HUES6 (cell line): ENCODE measurements around the gene GAK.
A peak's percentile ranks its signal among the peaks of the same experiment; 100 is the strongest.

ENCODE experiments used
- H3K27ac ChIP-seq: 2 replicates; pipeline ENCODE4 v1.7.0; 2013; ENCODE audit warnings: low read depth, mild to moderate bottlenecking, low read length, inconsistent platforms
- H3K27me3 ChIP-seq: 2 replicates; pipeline ENCODE4 v1.6.1; 2013; ENCODE audit warnings: low read length; ENCODE audit not compliant: control insufficient read depth, insufficient read depth
- H3K36me3 ChIP-seq: 2 replicates; pipeline ENCODE4 v1.6.1; 2013; ENCODE audit warnings: low read length; ENCODE audit not compliant: control insufficient read depth, insufficient read depth
- H3K4me1 ChIP-seq: 2 replicates; pipeline ENCODE4 v1.6.1; 2013; ENCODE audit warnings: low read length; ENCODE audit not compliant: control insufficient read depth, insufficient read depth
- H3K4me3 ChIP-seq: 2 replicates; pipeline ENCODE4 v1.5.1; 2013; ENCODE audit warnings: low read depth, low read length
- H3K9ac ChIP-seq: one replicate; pipeline ENCODE4 v1.6.1; 2013; ENCODE audit warnings: mild to moderate bottlenecking, low read length
- H3K9me3 ChIP-seq: 2 replicates; pipeline ENCODE4 v1.6.1; 2013; ENCODE audit warnings: low read depth, low read length; ENCODE audit not compliant: control insufficient read depth, insufficient read depth

Gene GAK

GRCh38 chr4:824461-825062 is 107.6 kb downstream of the GAK start:
- H3K27ac ChIP-seq, result no peak overlapping the region
- H3K9ac ChIP-seq, result no peak overlapping the region
- no peaks in the 10 kb centered on the region for H3K36me3 ChIP-seq
- no peaks in the 10 kb centered on the region for H3K9me3 ChIP-seq
- peak overlapping the region; percentile 18; the same call in 1 of the 2 replicates for H3K4me3 ChIP-seq
- H3K4me1 ChIP-seq, result peaks cover 7% of the 10 kb centered on the region
- peaks cover 91% of the 10 kb centered on the region for H3K27me3 ChIP-seq

GRCh38 chr4:823761-824460 is 108.2 kb downstream of the GAK start:
- Histone ChIP-seq H3K4me1 (peaks cover 7% of the 10 kb centered on the region), H3K36me3 (no peaks in the 10 kb centered on the region), H3K9ac (no peak overlapping the region), H3K27ac (no peak overlapping the region), H3K27me3 (peaks cover 91% of the 10 kb centered on the region), H3K4me3 (no peak overlapping the region), H3K9me3 (no peaks in the 10 kb centered on the region)

- peaks cover 7% of the 10 kb centered on the region for H3K4me1 ChIP-seq
Observed at GRCh38 chr4:823176-823760, 108.8 kb downstream of the GAK start.

GRCh38 chr4:822361-823175 is 109.5 kb downstream of the GAK start:
- Histone ChIP-seq H3K9ac (no peak overlapping the region), H3K9me3 (no peaks in the 10 kb centered on the region), H3K4me3 (no peak overlapping the region), H3K27ac (no peak overlapping the region), H3K36me3 (no peaks in the 10 kb centered on the region), H3K27me3 (peaks cover 91% of the 10 kb centered on the region), H3K4me1 (peaks cover 7% of the 10 kb centered on the region)

More at GRCh38 chr4:823176-823760, 108.8 kb downstream of the GAK start:
- H3K27me3 ChIP-seq, result peaks cover 91% of the 10 kb centered on the region
- H3K4me3 ChIP-seq, result no peak overlapping the region
- no peak overlapping the region for H3K9ac ChIP-seq
- no peaks in the 10 kb centered on the region for H3K36me3 ChIP-seq
- H3K9me3 ChIP-seq, result no peaks in the 10 kb centered on the region
- H3K27ac ChIP-seq, result no peak overlapping the region

- peaks cover 4% of the 10 kb centered on the region; the same call in 1 of the 2 replicates for H3K4me1 ChIP-seq
- no peak overlapping the region for H3K27ac ChIP-seq
- peaks cover 90% of the 10 kb centered on the region for H3K27me3 ChIP-seq
- H3K36me3 ChIP-seq, result no peaks in the 10 kb centered on the region
- H3K9ac ChIP-seq, result no peak overlapping the region
- no peaks in the 10 kb centered on the region for H3K9me3 ChIP-seq
- no peak overlapping the region for H3K4me3 ChIP-seq
Observed at GRCh38 chr4:821631-822030, 110.5 kb downstream of the GAK start.

- no peak overlapping the region for H3K4me3 ChIP-seq
- H3K4me1 ChIP-seq, result peaks cover 4% of the 10 kb centered on the region; the same call in 1 of the 2 replicates
- H3K36me3 ChIP-seq, result no peaks in the 10 kb centered on the region
- no peaks in the 10 kb centered on the region for H3K9me3 ChIP-seq
- H3K27ac ChIP-seq, result no peak overlapping the region
- peaks cover 91% of the 10 kb centered on the region for H3K27me3 ChIP-seq
- H3K9ac ChIP-seq, result no peak overlapping the region
Observed at GRCh38 chr4:821181-821591, 110.9 kb downstream of the GAK start.

GRCh38 chr4:820230-821172 is 111.6 kb downstream of the GAK start:
- Histone ChIP-seq H3K27ac (no peak overlapping the region), H3K4me1 (peaks cover 4% of the 10 kb centered on the region; the same call in 1 of the 2 replicates), H3K36me3 (no peaks in the 10 kb centered on the region), H3K27me3 (peaks cover 96% of the 10 kb centered on the region), H3K9me3 (no peaks in the 10 kb centered on the region), H3K9ac (no peak overlapping the region), H3K4me3 (no peak overlapping the region)

- H3K4me1 ChIP-seq, result peaks cover 3% of the 10 kb centered on the region; the same call in 1 of the 2 replicates
- no peak overlapping the region for H3K4me3 ChIP-seq
- no peaks in the 10 kb centered on the region for H3K36me3 ChIP-seq
- H3K9me3 ChIP-seq, result no peaks in the 10 kb centered on the region
- H3K27me3 ChIP-seq, result peaks cover 95% of the 10 kb centered on the region
- no peak overlapping the region for H3K27ac ChIP-seq
- no peak overlapping the region for H3K9ac ChIP-seq
Observed at GRCh38 chr4:819401-820229, 112.5 kb downstream of the GAK start.

GRCh38 chr4:818106-818921 is 113.8 kb downstream of the GAK start:
- Histone ChIP-seq H3K9ac (no peak overlapping the region), H3K4me3 (no peak overlapping the region), H3K36me3 (no peaks in the 10 kb centered on the region), H3K27me3 (peaks cover 95% of the 10 kb centered on the region), H3K27ac (no peak overlapping the region), H3K9me3 (no peaks in the 10 kb centered on the region), H3K4me1 (no peaks in the 10 kb centered on the region)
